ENCODE measurements around the gene PRDM16.

The PRDM16 gene

GRCh38 chr1:3097861-3098260 is 28.9 kb downstream of the PRDM16 start:
- in situ Hi-C loops (cut with HindIII; ENCODE audit: low sequenced_read_pairs): no loop called here

DNA sequence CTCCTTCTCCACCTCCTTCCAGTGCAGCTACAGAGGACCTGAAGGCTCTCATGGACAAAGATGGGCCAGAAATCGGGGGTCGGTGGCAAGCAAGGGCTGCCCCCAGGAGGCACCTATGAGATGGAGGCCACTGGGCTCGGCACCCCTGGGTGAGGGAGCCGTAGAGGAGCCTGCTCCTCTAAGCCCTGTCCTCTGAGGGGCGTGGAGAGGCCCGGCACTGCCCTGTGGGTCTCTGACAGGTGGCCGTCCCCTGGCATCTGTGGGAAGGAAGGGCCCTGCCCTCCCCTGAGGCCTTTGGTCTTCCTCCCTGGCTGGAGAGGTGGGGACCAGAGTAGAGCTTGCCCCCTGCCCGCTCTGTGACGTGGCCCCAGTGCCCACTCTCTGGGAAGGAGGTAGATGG is 30.9 kb downstream of the PRDM16 start:
- in situ Hi-C loops (cut with HindIII; ENCODE audit: low sequenced_read_pairs): no loop called here

DNA sequence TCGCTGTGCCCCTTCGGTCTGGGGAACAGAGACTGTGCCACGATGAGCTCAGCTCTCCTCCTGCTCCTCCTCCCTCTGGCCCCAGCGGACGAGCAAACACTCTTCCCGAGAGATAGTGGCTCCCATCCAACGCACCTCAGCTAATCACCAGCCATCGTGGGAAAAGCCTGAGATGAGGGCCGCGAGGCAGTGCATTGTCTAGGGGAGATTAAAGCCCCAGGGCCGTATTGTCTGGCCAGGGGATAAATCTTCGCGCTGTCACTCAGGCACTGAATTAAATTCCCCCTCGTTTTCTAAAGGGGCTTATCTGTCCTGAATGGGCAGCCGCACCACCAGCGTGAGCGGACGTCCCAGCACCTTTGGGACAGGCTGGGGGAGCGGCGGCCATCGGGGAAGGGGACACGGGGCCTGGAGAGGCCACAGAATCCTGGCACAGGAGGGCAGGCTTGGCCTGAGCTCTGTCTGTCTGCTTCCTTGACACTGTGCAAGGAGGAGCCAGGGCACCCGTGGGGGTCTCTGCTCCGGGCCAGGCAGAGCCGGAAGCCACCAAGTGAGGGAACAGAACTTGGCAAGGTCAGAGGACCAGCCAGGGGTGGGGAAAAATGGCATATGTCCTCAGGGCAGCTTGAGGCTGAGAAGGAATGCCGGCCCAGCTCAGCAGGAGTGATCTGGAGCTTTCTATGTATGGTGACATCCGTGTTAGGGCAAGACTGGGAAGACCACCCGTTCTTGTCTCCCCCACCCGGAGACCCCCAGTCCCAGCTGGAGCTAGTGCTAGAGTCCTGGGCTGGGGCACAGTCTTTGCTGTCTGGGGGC is 32.3 kb downstream of the PRDM16 start:
- in situ Hi-C loops (cut with HindIII; ENCODE audit: low sequenced_read_pairs): no loop called here

- in situ Hi-C loops (cut with HindIII; ENCODE audit: low sequenced_read_pairs): no loop called here
These were observed 33.6 kb downstream of the PRDM16 start for GRCh38 chr1:3102641-3103040.

DNA sequence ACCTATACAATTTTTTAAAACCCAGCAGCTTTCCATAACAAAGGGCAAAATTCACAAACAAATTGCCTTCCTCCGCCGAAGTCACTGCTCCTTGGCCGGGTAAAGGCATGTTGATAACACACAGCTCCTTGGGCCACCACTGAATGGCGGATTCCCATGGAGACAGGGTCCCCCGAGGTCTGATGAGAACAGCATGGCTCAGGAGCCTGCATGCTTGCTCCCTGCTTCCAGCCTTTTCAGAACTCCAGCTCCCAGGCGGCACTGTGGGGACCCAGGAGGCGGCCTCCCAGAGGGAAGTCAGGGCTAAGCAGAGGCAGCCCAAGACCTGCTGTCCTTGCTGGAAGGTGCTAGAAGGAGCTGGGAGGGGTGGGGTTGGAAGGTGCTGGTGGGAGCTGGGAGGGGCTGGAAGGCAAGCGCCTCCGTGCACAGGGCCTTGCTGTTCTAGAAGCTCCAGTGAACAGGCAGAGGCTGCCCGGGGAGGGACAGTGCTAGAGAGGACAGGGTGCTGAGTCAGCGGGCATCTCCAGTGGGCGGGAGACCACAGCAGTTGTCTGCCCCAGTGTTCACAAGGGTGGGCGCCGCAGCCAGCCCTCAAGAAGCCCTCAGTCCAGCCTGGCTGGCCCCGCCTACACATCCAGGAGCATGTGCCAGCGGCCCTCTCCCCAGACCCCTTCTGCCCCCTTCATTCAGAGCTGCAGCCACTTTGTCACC is 35.1 kb downstream of the PRDM16 start:
- in situ Hi-C loops (cut with HindIII; ENCODE audit: low sequenced_read_pairs): no loop called here

GRCh38 chr1:3105167-3105863 is 36.3 kb downstream of the PRDM16 start:
- in situ Hi-C loops (cut with HindIII; ENCODE audit: low sequenced_read_pairs): loop anchor here (5.0 kb wide), 1 partner anchor 72 kb away; no protein-coding TSS in a partner anchor

DNA sequence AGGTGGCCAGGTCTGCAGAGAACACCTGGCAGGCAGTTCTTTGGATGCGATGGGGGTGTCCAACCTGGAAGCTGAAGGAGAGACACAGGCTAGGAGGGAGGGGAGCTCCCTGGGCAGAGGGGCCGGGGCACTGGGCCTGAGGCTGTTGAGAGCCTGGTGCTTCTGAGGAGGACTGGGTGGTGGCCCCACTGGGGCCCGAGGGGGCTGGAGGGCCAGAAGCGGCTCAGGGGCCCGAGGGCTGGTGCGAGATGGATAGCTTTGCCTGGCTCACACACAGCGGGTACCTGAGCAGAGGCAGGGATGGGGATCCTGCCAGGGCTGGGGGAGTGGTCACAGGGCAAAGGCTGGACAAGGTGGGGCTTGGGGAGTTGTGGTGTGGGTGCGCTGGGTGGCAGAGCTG is 37.2 kb downstream of the PRDM16 start:
- in situ Hi-C loops (cut with HindIII; ENCODE audit: low sequenced_read_pairs): loop anchor here (5.0 kb wide), 1 partner anchor 71 kb away; no protein-coding TSS in a partner anchor

- in situ Hi-C loops (cut with HindIII; ENCODE audit: low sequenced_read_pairs): loop anchor here (5.0 kb wide), 1 partner anchor 70 kb away; no protein-coding TSS in a partner anchor
These were observed 38.2 kb downstream of the PRDM16 start for GRCh38 chr1:3107201-3107600.

GRCh38 chr1:3109355-3109754 is 40.4 kb downstream of the PRDM16 start:
- in situ Hi-C loops (cut with HindIII; ENCODE audit: low sequenced_read_pairs): loop anchor here (5.0 kb wide), 1 partner anchor 68 kb away; no protein-coding TSS in a partner anchor

DNA sequence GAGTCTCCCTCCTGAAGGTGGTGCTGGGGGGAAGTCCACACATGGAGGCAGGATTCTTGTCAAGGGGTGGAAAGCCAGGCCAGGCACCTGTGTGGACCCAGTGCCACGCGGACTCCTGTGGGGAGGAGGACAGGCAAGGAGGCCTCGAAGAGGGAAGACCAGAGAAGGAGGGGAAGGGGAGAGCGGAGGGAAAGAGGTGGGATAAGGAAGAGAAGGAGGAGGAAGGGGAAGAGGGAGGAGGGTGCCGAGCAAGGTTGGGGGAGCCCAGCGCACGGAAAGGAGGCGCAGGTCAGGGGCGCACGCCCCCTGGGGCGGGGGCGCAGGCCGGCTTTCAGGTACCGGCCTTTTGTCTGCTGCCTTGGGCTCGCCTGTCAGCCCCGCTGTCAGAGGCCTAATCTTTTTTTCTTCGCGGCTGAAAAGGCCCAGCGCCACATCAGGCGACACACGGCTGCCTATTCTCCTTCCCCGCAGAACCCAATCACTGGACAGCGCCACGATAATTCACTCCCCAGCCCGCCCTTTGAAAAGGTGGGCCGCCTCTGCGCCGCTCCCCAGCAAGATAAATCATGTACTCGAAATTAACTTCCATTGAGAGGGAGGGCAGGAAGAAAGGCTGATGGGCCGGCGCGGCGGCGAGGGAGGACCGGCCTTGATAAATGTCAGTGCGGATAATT is 42.5 kb downstream of the PRDM16 start:
- in situ Hi-C loops (cut with HindIII; ENCODE audit: low sequenced_read_pairs): no loop called here

- in situ Hi-C loops (cut with HindIII; ENCODE audit: low sequenced_read_pairs): no loop called here
These were observed 43.5 kb downstream of the PRDM16 start for GRCh38 chr1:3112526-3112925.

- in situ Hi-C loops (cut with HindIII; ENCODE audit: low sequenced_read_pairs): no loop called here
These were observed 44.2 kb downstream of the PRDM16 start for GRCh38 chr1:3113047-3113740.

GRCh38 chr1:3113741-3114056 is 44.7 kb downstream of the PRDM16 start:
- in situ Hi-C loops (cut with HindIII; ENCODE audit: low sequenced_read_pairs): no loop called here

- in situ Hi-C loops (cut with HindIII; ENCODE audit: low sequenced_read_pairs): no loop called here
These were observed 45.2 kb downstream of the PRDM16 start for GRCh38 chr1:3114131-3114744.

DNA sequence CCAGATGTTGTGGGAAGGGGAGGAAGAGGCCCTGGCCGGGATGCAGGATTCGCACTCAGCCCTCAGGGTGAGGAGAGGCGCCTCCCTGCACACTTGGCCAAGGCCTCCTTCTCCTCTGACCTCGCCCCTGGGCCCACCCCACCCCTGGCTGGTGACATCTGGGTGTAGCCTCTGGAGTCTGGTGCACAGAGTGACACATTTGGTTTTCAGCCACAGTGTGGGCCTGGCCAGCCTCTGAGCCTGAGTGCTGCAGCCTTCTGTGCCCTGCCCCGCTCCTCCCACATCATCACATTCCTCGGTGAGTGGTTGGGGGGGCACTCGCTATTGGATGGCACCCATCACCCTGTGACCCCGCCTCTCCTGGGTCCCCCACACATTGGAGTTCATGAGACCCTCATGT is 45.8 kb downstream of the PRDM16 start:
- in situ Hi-C loops (cut with HindIII; ENCODE audit: low sequenced_read_pairs): no loop called here

DNA sequence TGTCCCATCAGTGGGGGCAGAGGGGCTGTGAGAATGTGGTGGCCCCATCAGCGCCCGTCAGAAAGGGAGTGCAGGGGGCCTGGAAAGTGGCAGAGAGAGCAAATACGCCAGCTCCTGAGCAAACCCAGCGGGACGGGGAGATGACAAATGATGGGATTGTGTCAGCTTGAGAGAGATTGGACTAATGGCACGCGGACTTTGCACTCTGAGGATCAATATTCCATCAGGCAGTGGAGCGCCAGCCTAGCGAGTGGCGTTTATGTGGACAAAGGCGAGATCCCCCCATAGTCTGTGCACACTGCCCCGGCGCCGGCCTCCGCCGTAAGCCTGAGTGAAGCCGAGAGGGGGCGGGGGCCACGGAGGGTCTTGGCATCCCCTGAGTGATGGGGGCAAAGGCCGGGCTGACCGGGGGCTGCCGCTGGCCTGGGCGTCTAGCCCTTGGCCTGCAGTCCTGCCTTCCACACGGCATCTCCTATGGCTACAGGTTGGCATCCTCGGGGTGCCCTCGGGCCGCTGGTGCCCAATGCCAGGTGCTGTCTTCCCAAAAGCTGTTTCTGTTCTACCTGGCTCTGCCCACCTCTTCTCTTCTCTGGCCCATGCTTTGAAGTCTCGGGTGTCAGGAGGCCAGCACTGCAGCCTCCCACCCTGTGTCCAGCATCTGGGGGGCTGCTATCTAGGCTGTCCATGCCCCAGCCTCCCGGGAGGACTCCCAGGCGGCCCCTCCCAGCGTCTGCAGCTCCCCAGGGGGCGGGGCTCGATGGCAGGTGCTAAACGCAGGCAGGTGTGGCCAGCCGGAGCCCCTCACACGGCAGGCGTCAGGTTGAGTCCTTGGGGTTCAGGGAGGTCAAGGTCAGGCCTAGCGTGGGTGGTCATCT is 46.5 kb downstream of the PRDM16 start:
- in situ Hi-C loops (cut with HindIII; ENCODE audit: low sequenced_read_pairs): no loop called here

GRCh38 chr1:3116150-3116510 is 47.1 kb downstream of the PRDM16 start:
- in situ Hi-C loops (cut with HindIII; ENCODE audit: low sequenced_read_pairs): no loop called here

- in situ Hi-C loops (cut with HindIII; ENCODE audit: low sequenced_read_pairs): no loop called here
These were observed 47.6 kb downstream of the PRDM16 start for GRCh38 chr1:3116560-3116959.

DNA sequence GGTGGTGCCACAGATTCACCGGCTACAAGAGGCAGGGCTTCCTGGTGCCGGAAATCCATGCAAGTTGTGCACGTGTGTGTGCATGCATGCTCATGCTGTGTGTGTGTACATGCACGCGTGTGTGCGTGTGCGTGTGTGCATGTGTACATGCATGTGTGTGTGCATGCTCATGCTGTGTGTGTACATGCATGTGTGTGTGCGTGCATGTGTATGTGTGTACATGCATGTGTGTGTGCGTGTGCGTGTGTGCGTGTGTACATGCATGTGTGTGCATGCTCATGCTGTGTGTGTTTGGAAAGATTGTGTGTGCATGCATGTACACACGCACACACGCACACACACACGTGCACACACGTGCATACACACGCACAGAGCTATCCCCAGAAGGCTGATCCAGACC is 48.9 kb downstream of the PRDM16 start:
- in situ Hi-C loops (cut with HindIII; ENCODE audit: low sequenced_read_pairs): no loop called here
